Body of pancreas (tissue), 4 donors: Measurements from ENCODE around the gene IQCM. TPM values are rescaled to one million over a fixed set of nuclear protein-coding genes. Genes with fewer than 3 reads are reported as not detected.

Experiments used
- ATAC-seq: fragments of 150-250 bp; one replicate; pipeline ENCODE4 v1.9.1; 2016
- DNase-seq, 4 donors: peaks; one replicate each; pipeline ENCODE4 v3.0.0-alpha.2; 2019
- H3K27ac ChIP-seq, 4 donors: fragments of 200-600 bp; sonication (generic); 1 replicate in 3 of 4; 2 replicates in 1 of 4; pipeline versions ENCODE4 v1.5.1 to v1.6.1; 2016 to 2019; ENCODE audit warnings: mild to moderate bottlenecking in 1 of 4, mixed read lengths in 1 of 4, moderate library complexity in 1 of 4
- H3K27me3 ChIP-seq, 2 donors: fragments of 200-600 bp; sonication (generic); one replicate each; pipeline ENCODE4 v1.6.0; 2016; ENCODE audit warnings: mild to moderate bottlenecking in 1 of 2
- H3K36me3 ChIP-seq, 2 donors: fragments of 200-600 bp; sonication (generic); replicated peaks in 1 of 2; 2 replicates each; pipeline ENCODE4 v1.5.1; 2016; ENCODE audit warnings: low read depth in 2 of 2; ENCODE audit not compliant: insufficient read depth in 1 of 2
- H3K4me1 ChIP-seq: fragments of 200-600 bp; sonication (generic); one replicate; pipeline ENCODE4 v1.6.0; 2016
- H3K4me3 ChIP-seq, 2 donors: fragments of 200-600 bp; sonication (generic); 1 replicate in 1 of 2; 2 replicates in 1 of 2; pipeline ENCODE4 v1.5.1; 2016 to 2019
- H3K9me3 ChIP-seq, 3 donors: fragments of 200-600 bp; sonication (generic); 1 replicate in 2 of 3; 2 replicates in 1 of 3; pipeline ENCODE4 v1.5.1; 2016
- CTCF ChIP-seq, 7 experiments: fragments of 450-650 bp in 4 of 7; fragments of 200-600 bp in 3 of 7; sonication (generic) in 3 of 7; IDR thresholded peaks; one replicate each; pipeline ENCODE4 v1.5.1; 2016 to 2019; ENCODE audit warnings: antibody characterized with exemption in 7 of 7
- POLR2A ChIP-seq, 3 donors: fragments of 450-650 bp; IDR thresholded peaks; one replicate each; pipeline ENCODE4 v1.6.1; 2016; ENCODE audit warnings: antibody characterized with exemption in 3 of 3, mild to moderate bottlenecking in 2 of 3
- WGBS, 2 donors: methylation state at CpG; one replicate each; pipeline ENCODE4 v1.1.5; 2017; 5-methylcytosine and 5-hydroxymethylcytosine counted together
- intact Hi-C: fragments of 100-400 bp; cut with DNase I; formaldehyde crosslinking; loops from one replicate; pipeline ENCODE4 v1.15.1; 2023
- total RNA-seq, 2 donors: library from RNA; depleted of rRNA; stranded (reverse); fragments of >200 nt; gene quantifications; one replicate each; pipeline ENCODE4 v1.1.0, GENCODE V29; 2016

Gene IQCM
- total RNA-seq, 2 donors from 2014 or later = not detected

- Histone ChIP-seq H3K36me3 (no peaks in the 10 kb centered on the region), H3K4me3 (no peak overlapping the region), H3K27me3 (no peaks in the 10 kb centered on the region), H3K4me1 (no peaks in the 10 kb centered on the region), H3K27ac (no peak overlapping the region), H3K9me3 (peaks cover 0 to 14% (median 0%) of the 10 kb centered on the region in 3 donors)
- intact Hi-C loops = no loop called here
- ATAC-seq (no peak), DNase-seq (no peak)
- no peak for TF ChIP-seq POLR2A (IDR thresholded peaks at IDR 0.05)
- no peak for TF ChIP-seq CTCF (IDR thresholded peaks at IDR 0.05)
Measured at GRCh38 chr4:149719357-149719756, 96.3 kb downstream of the IQCM start.

GRCh38 chr4:149718500-149718899, 97.1 kb downstream of the IQCM start:
- WGBS, 2 donors = 63 to 68% methylated on average over 3 of the region's 3 CpGs
- Histone ChIP-seq H3K9me3 (peaks cover 0 to 14% (median 0%) of the 10 kb centered on the region in 3 donors), H3K36me3 (no peaks in the 10 kb centered on the region), H3K4me1 (no peaks in the 10 kb centered on the region), H3K4me3 (no peak overlapping the region), H3K27ac (no peak overlapping the region), H3K27me3 (no peaks in the 10 kb centered on the region)
- intact Hi-C loops = no loop called here
- TF ChIP-seq CTCF (IDR thresholded peaks at IDR 0.05) = no peak
- no peak for TF ChIP-seq POLR2A (IDR thresholded peaks at IDR 0.05)
- DNase-seq = no peak
- no peak for ATAC-seq

- DNase-seq (no peak), ATAC-seq (no peak)
- no peaks in the 10 kb centered on the region for H3K4me1 ChIP-seq
- TF ChIP-seq POLR2A (IDR thresholded peaks at IDR 0.05) = no peak
- no peak for TF ChIP-seq CTCF (IDR thresholded peaks at IDR 0.05)
- WGBS, 2 donors = 25 to 32% methylated on average over 1 of the region's 1 CpG
- no peaks in the 10 kb centered on the region for H3K27me3 ChIP-seq
- peaks cover 0 to 14% (median 0%) of the 10 kb centered on the region in 3 donors for H3K9me3 ChIP-seq
- H3K36me3 ChIP-seq = no peaks in the 10 kb centered on the region
- no peak overlapping the region for H3K4me3 ChIP-seq
- no peak overlapping the region for H3K27ac ChIP-seq
- intact Hi-C loops = no loop called here
Measured at GRCh38 chr4:149716728-149717127, 98.9 kb downstream of the IQCM start.

GRCh38 chr4:149715822-149716585, 99.6 kb downstream of the IQCM start:
- no peaks in the 10 kb centered on the region for H3K4me1 ChIP-seq
- intact Hi-C loops = no loop called here
- 83 to 85% methylated on average over 7 to 14 of the region's 14 CpGs for WGBS, 2 donors
- H3K36me3 ChIP-seq = no peaks in the 10 kb centered on the region
- H3K4me3 ChIP-seq = no peak overlapping the region
- no peak for ATAC-seq
- no peak for TF ChIP-seq CTCF (IDR thresholded peaks at IDR 0.05)
- no peak for TF ChIP-seq POLR2A (IDR thresholded peaks at IDR 0.05)
- no peaks in the 10 kb centered on the region for H3K27me3 ChIP-seq
- H3K27ac ChIP-seq = no peak overlapping the region
- peaks cover 0 to 14% (median 0%) of the 10 kb centered on the region in 3 donors for H3K9me3 ChIP-seq
- DNase-seq = no peak

- intact Hi-C loops = no loop called here
- no peak overlapping the region for H3K27ac ChIP-seq
- no peak for DNase-seq
- no peaks in the 10 kb centered on the region for H3K36me3 ChIP-seq
- no peak for TF ChIP-seq CTCF (IDR thresholded peaks at IDR 0.05)
- TF ChIP-seq POLR2A (IDR thresholded peaks at IDR 0.05) = no peak
- H3K4me3 ChIP-seq = no peak overlapping the region
- no peaks in the 10 kb centered on the region for H3K27me3 ChIP-seq
- peaks cover 0 to 14% (median 0%) of the 10 kb centered on the region in 3 donors for H3K9me3 ChIP-seq
- H3K4me1 ChIP-seq = no peaks in the 10 kb centered on the region
- ATAC-seq = no peak
- WGBS, 2 donors = 31 to 39% methylated on average over 3 of the region's 3 CpGs
Measured at GRCh38 chr4:149713031-149713430, 102.6 kb downstream of the IQCM start.
